Stimulated activated CD4-positive, alpha-beta T cell treated with anti-CD3 and anti-CD28 coated beads, Interleukin-2, amount 100 ng/mL, for 4 hours (primary cell): ENCODE data around the gene MYL11.
"Not testable (repeated sequence)": the region's sequence is repeated elsewhere in the genome, so short reads cannot be mapped to it uniquely, and the experiment has no call there.

Experiments used
- DNase-seq: peaks from one replicate; pipeline ENCODE4 v3.0.0-alpha.2; 2020; ENCODE audit warnings: low read depth

MYL11 gene

GRCh38 chr16:30396627-30397026 is 22.0 kb downstream of the MYL11 start:
- not testable (repeated sequence) for DNase-seq

- no peak for DNase-seq
Observed at GRCh38 chr16:30397056-30397455, 22.5 kb downstream of the MYL11 start.

DNA sequence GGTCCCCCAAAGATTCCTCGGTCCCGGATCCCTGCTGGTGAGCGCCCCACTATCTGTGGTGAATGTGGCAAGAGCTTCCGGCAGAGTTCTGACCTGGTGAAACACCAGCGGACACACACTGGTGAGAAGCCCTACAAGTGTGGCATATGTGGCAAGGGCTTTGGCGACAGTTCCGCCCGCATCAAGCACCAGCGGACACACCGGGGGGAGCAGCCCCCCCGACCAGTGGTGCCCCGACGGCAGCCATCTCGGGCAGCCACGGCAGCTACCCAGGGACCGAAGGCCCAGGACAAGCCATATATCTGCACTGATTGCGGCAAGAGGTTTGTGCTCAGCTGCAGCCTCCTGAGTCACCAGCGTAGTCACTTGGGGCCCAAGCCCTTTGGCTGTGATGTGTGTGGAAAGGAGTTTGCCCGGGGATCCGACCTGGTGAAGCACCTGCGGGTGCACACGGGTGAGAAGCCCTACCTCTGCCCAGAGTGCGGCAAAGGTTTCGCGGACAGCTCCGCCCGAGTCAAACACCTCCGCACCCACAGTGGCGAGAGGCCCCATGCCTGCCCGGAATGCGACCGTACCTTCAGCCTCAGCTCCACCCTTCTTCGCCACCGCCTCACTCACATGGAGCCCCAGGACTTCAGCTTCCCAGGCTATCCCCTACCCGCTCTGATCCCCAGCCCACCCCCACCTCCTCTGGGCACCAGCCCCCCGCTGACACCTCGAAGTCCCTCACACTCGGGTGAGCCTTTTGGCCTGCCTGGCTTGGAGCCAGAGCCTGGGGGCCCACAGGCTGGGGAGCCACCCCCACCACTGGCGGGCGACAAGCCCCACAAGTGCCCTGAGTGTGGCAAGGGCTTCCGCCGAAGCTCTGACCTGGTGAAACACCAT is 23.4 kb downstream of the MYL11 start:
- no peak for DNase-seq

DNA sequence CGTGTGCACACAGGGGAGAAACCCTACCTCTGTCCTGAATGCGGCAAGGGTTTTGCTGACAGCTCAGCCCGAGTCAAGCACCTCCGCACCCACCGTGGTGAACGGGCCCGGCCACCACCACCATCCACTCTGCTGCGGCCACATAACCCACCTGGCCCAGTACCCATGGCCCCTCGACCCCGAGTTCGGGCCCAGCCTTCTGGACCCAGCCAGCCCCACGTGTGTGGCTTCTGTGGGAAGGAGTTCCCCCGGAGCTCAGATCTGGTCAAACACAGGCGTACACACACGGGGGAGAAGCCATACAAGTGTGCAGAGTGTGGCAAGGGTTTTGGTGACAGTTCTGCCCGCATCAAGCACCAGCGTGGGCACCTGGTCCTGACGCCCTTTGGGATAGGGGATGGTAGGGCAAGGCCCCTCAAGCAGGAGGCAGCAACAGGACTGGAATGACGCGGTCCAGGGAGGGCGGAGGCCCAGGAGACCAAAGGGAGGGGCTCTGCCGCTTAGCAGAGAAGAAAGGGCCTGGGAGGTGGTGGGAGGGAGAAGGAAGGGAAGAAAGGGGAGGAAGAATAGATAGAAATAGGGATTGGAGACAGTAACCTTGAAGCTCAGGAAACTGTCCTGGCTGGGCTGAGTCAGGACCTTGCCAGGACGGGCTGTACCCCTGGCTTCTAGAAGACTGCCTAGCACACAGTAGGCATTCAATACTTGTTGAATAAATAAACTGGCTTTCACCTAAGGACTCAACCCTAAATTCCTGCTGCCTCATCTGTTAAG is 24.2 kb downstream of the MYL11 start:
- DNase-seq, result no peak

DNA sequence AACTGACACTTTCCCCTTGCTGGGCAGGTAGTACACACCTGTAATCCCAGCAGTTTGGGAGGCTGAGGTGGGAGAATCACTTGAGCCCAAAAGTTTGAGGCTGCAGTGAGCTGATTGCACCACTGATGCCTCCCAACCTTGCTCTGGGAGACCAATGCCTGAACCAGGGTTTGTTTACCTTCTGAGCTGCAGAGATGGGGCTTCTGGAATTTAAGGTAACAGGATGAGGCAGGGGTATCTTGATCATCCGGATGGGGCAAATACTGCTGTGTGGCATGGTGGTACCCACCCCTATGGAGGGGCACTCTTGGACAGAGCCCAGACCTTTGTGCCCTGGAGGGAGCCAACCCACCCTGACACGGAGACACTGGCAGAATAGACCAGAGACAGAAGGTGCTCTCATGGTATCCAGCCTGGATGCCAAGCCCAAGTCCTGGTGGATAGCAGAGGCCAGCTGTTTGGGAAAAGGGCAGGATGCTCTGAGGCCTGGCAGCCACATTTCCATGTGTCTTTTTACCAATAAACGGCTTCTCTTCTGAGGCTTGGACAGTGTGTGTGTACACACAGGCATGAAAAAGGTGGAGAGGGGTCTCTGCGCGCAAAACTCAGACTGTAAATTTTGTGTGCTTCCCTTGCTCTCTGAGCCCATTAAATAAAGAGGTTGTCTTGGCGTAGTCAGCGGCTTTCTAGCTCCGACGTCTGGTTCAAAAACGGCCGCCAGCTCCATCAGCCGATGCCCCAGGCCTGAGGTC is 25.0 kb downstream of the MYL11 start:
- DNase-seq, result no peak

DNA sequence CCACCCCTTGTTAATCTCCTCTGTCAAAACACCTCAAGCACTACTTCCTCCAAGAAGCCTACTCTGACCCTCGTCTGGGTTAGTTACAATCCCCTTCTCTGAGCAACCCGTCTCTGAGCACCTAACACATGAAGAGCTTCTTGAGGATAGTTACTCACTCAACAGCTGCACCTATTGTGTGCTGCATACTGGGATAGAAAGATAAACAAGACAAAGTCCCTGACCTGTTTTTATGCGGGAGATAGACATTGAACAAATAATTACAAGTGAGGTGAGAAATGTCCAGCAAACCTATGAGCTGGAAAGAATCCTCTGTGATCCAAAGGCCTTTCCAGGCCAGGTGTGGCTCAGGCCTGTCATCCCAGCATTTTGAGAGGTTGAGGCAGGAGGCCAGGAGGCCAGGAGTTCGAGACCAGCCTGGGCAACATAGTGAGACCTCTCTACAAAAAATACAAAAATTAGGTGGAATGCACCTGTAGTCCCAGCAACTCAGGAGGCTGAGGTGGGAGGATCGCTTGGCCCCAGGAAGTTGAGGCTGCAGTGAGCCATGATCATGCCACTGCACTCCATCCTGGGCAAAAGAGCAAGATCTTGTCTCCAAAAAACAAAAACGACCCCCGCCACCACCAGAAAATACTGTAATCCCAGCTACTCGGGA is 27.3 kb downstream of the MYL11 start:
- DNase-seq, result no peak

DNA sequence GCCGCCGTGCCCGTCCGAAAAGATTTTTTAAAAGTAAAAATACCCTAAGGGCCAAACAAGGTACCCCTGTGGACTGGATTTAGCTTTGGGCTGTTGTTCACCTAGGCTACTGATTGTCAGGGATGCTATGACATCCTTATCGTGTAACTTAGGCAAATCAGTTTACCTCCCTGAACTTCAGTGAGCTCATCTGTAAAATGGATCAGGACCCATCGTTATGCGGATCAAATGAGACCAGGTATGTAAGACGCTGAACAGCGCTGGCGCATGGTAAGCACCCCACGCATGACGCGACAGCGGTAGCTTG is 32.1 kb downstream of the MYL11 start:
- no peak for DNase-seq

GRCh38 chr16:30407102-30407803 is 32.7 kb downstream of the MYL11 start, which contains the start of gene ZNF771:
Gene ZNF771 (plus strand): TSS chr16:30407606. CDS start chr16:30408054, 448 bp downstream.
- DNase-seq, result peak; percentile 80

- no peak for DNase-seq
Observed at GRCh38 chr16:30407804-30408534, 33.4 kb downstream of the MYL11 start.

DNA sequence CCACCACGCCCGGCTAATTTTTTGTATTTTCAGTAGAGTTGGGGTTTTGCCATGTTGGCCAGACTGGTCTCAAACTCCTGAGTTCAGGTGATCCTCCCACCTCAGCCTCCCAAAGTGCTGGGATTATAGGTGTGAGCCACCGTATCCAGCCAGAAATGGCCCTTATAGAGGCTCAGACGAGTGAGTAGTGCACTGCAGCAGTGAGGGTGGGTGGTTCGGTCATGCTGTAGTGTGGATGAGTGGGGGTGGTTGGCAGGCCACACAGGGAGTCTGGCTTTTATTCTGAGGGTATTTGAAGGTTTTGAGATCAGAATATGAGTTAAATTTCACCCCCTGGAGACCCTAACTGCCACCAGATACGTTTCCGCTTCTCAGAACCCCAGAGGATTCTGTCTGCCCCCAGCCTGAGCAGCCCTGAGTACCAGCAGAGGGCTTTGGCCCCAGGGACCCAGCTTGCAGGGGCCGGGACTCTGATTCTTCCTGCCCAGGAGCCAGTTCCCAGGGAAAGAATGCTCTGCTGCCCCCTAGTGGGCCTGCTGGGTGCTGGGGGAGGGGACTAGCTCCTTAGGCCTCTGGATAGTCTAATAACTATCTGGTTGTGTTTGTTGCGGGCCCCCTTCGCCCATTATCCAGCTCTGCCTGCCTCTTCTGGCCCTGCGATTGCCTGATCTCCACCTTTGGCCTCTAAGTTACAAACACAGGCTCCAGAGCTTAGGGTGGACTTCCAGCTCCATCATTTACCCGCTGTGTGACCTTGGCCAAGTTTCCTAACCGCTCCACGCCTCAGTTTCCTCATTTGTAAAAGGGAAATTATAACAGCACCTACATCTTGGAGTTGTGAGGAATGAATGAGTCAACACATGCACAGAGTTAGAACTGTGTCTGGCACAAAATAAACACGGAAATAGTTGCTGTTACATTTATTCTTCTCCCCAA is 34.8 kb downstream of the MYL11 start:
- DNase-seq, result peak; percentile 87

DNA sequence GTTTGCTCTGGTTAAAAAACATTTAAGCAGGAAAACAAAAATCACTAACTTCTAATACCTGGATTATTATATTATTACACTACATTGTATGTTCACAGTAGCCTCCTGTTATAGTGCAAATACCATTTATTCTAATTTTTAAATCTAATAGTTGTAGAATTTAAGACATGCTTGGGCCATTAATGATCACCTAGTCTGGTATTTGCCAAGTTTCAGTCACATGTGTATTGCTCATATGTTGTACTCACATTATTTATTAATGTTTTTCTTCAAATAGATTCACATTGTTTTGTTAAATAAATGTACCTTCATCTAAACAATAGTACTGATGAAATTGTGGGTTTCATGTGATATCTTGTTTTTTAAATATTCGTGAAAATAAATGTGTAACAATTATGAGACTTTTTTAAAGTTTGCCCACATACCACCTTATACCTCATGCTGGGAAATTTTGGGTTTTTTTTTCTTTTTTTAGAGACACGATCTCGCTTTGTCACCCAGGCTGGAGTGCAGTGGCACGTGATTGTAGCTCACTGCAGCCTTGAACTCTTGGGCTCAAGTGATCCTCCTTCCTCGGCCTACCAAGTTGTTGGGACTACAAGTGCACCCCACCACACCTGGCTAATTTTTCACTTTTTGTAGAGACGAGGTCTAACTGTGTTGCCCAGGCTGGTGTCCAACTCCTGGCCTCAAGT is 38.7 kb downstream of the MYL11 start:
- no peak for DNase-seq

- DNase-seq, result no peak
Observed at GRCh38 chr16:30414159-30414558, 39.6 kb downstream of the MYL11 start.

DNA sequence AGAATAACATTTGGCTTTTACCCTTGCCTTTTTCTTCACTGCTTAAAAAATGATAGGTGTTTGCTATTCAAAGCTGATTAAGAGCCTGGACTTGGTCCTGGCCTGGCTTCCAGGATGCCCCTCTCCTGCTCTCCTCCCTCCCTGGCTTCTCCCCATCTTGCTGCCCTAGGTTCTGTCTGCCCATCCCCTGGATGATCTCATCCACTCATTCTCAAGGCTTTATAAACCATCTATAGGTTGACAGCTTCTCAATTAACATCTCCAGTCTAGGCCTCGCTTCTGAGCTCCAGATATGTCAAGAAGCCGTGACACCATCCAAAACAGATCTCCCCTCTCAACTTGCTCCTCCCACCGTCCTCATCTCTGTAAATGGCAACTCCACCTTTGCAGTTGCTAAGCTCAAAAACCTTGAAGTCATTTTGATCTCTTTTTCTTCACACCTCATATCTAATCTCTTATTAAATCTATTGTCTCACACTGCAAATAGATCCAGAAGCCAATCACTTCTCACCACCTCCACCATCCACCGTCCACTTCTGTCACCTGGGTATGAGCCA is 41.5 kb downstream of the MYL11 start:
- no peak for DNase-seq

DNA sequence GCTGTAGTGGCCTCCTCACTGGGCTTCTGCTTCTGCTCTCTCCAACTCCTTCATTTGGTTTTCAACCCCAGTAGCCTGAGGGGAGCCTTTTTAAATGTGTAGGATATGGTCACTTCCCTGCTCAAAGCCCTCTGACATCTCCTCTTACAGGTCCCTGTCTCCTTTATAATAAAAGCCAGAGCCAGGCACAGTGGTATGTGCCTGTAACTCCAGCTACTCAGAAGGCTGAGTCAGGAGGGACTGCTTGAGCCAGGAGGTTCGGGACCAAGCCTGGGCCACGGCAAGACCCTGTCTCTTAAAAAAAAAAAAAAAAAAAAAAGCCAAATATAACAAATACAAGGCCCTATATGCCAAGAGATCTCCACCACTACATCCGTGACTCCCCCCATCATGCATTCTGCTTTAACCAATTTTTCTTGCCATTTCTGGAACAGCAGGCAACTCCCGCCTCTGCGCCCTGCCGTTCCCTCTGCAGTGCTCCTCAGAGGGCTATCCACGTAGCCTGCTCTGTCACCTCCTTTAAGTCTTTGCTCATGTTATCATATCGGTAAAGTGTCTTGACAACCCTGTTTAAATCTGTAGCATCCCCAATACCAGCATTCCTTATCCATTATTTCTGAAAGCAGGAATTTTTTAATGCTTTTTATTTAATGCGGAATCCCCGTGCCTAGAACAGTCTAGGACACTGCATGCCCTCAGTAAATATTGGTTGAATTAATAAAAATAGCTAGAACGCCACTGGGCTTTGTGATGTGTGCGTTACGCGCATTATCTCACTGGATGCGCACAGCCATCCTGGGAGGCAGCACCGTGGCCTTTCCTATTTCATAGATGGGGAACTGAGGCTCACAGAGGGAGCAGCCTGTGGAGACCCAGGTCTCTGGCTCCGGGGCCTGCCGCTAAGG is 42.3 kb downstream of the MYL11 start:
- no peak for DNase-seq

DNA sequence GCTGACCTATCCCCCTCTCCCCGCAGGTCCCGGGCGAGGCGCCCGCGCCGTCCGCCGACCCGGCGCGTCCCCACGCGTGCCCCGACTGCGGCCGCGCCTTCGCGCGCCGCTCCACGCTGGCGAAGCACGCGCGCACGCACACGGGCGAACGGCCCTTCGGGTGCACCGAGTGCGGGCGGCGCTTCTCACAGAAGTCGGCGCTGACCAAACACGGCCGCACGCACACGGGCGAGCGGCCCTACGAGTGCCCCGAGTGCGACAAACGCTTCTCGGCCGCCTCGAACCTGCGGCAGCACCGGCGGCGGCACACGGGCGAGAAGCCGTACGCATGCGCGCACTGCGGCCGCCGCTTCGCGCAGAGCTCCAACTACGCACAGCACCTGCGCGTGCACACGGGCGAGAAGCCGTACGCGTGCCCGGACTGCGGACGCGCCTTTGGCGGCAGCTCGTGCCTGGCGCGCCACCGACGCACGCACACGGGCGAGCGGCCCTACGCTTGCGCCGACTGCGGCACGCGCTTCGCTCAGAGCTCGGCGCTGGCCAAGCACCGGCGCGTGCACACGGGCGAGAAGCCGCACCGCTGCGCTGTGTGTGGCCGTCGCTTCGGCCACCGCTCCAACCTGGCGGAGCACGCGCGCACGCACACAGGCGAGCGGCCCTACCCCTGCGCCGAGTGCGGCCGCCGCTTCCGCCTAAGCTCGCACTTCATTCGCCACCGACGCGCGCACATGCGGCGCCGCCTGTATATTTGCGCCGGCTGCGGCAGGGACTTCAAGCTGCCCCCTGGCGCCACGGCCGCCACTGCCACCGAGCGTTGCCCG is 43.1 kb downstream of the MYL11 start:
- DNase-seq, result peak; percentile 87

DNA sequence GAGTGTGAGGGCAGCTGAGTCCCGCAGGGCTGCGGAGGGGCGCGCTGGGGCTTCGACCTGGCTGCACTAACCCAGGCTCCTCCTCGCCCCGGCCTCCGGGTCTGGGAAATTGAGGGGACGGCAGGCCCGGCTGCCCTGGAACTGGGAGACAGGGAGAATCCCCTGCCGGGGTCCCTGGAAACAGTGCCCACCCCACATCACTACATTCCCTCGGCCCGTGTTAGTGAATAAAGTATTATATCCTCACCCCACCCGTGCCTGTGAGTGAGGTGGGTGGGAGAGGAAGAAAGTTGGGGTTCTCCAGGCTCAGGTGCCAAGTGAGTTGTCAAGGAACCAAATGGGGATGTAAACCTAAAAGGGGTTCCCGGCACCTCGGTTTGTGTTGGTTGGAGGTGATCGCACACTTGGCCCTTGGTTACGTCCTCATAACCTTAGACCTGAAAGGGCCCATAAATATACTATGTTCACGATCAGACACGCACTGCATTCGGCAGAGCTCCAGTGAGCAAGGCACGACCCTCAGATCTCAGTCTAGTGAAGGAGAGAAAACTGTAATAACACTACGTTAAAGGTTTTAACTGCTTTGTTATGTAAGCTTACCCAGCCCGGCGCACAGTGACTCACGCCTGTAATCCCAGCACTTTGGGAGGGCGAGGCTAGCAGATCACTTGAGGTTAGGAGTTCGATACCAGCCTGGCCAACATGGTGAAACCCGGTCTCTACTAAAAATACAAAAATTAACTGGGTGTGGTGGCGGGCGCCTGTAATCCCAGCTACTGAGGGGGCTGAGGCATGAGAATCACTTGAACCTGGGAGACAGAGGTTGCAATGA is 44.0 kb downstream of the MYL11 start:
- DNase-seq, result no peak
